NCI-H146 treated with DMSO at 0.1 percent for 48 hours (cell line): ENCODE measurements around the gene PKLR.
"Not testable (repeated sequence)": the region's sequence is repeated elsewhere in the genome, so short reads cannot be mapped to it uniquely, and the experiment has no call there.

Experiments used
- DNase-seq: peaks from one replicate; lab custom pipeline; 2025; ENCODE audit not compliant: unreplicated experiment; lab: John Stamatoyannopoulos, UW

The PKLR gene

GRCh38 chr1:155301342-155301841, at the start of gene PKLR:
TSS of gene PKLR (minus strand) at chr1:155301438. CDS start at chr1:155301395, 43 bp downstream.
- DNase-seq: no peak

- no peak for DNase-seq
Observed at GRCh38 chr1:155342842-155343241, 41.6 kb upstream of the PKLR start.

GRCh38 chr1:155339515-155340097, 38.4 kb upstream of the PKLR start:
- DNase-seq: no peak

GRCh38 chr1:155334962-155335361, 33.7 kb upstream of the PKLR start:
- DNase-seq: no peak

GRCh38 chr1:155329980-155330598, 28.9 kb upstream of the PKLR start:
- DNase-seq: no peak

GRCh38 chr1:155328856-155329255, 27.6 kb upstream of the PKLR start:
- not testable (repeated sequence) for DNase-seq

GRCh38 chr1:155327981-155328380, 26.7 kb upstream of the PKLR start:
- DNase-seq: no peak

GRCh38 chr1:155326631-155327037, 25.4 kb upstream of the PKLR start:
- no peak for DNase-seq

GRCh38 chr1:155326020-155326526, 24.8 kb upstream of the PKLR start:
- no peak for DNase-seq

- no peak for DNase-seq
Observed at GRCh38 chr1:155325603-155325893, 24.3 kb upstream of the PKLR start.

- peak; percentile 64 for DNase-seq
Observed at GRCh38 chr1:155324717-155325602, 23.7 kb upstream of the PKLR start.

- DNase-seq: peak; percentile 90
Observed at GRCh38 chr1:155324037-155324716, 22.9 kb upstream of the PKLR start.

GRCh38 chr1:155323729-155324036, 22.4 kb upstream of the PKLR start:
- peak; percentile 64 for DNase-seq

- peak; percentile 87 for DNase-seq
Observed at GRCh38 chr1:155322953-155323728, 21.9 kb upstream of the PKLR start.

- DNase-seq: no peak
Observed at GRCh38 chr1:155322571-155322952, 21.3 kb upstream of the PKLR start.

- DNase-seq: no peak
Observed at GRCh38 chr1:155321639-155322503, 20.6 kb upstream of the PKLR start.

- peak; percentile 10 for DNase-seq
Observed at GRCh38 chr1:155320661-155321617, 19.7 kb upstream of the PKLR start, which contains the start of gene RUSC1. TSS of gene RUSC1 (plus strand) at chr1:155320894. CDS start at chr1:155321774, 880 bp downstream.

- no peak for DNase-seq
Observed at GRCh38 chr1:155320252-155320651, 19.0 kb upstream of the PKLR start.
